ENCODE data around the gene PTPRT.

PTPRT gene

DNA sequence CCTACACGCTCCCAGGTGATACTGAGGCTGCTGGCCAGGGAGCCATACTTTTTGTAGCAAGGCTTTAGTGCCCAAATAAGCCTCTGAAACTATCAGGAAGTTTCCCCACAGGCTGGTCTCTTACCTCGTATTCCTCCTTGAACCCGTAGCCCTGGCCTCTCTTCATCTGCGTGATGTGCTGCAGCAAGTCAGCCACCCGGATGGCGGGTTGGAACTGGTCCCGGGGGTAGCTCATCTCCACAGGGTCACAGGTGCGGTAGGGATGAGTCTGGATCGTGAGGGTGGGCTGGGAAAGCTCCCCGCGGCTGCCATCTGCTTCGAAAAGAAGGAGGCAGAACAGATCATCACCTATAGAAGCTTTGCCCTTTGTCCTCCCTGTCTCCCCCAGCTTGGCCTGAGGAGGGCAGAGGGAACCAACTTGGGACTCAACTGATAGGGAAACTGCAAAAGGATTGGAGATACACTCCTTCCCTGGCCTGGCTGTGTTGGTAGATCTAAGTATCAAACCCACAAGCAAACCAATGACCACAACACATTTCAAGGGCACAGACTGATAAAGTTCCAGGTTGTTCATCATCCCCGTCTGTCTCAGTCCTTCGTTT lies 1028.4 kb downstream of the PTPRT start:
- no peak for DNase-seq

DNA sequence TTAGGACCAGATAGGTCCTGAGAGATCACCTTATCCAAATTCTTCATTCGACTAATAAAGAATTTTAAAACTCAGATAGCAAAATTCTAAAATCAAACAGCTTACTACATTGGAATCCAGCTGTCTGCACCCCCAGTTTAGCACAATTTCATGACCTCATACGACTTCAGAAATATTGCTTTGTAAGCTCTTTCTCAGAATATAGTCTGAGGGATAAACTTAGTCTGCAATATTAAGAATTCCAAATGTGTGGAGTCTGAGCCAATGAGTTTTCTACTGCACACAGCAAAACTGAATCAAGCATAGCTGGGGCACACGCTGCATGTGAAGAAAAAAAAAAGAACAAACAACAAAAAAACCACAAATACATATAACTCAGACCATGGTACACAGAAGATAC lies 1029.9 kb downstream of the PTPRT start:
- no peak for DNase-seq

DNA sequence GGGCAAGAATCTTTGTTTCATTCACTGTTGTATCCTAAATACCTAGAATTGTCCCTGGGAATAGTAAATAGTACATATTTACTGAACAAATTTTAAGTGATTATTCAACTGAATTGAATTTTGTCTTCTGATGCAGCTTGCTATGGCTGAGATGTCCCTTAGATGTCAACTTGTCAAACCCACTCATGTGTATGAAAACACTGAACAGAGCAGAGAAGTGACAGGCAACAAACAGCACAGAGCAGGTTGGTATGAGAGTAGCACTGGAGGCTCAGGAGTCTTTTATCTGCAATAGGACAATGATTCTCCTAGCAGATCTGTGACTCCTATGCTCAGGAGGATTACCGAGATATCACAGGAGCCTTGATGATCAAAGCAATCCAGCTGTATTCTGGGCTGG lies 1031.4 kb downstream of the PTPRT start:
- no peak for DNase-seq

DNA sequence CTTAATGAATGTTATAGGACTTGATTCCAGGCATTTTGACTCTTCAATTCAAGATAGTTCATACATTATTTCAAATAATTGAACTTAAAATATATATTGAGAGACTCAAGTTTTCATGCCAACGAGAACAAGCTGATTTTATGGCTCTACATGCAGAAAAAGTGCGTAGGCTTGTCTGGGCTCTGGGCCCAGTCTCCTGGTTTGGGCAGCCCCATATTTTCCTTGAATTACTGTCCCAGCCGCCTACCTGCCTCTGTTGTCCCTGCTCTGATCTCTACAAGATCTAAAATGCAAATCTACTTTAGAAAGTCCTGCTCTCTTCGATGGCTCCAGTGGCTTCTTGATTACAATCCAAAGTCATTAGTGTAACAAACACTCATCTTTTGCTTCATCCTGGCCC lies 1034.1 kb downstream of the PTPRT start:
- DNase-seq = no peak

DNA sequence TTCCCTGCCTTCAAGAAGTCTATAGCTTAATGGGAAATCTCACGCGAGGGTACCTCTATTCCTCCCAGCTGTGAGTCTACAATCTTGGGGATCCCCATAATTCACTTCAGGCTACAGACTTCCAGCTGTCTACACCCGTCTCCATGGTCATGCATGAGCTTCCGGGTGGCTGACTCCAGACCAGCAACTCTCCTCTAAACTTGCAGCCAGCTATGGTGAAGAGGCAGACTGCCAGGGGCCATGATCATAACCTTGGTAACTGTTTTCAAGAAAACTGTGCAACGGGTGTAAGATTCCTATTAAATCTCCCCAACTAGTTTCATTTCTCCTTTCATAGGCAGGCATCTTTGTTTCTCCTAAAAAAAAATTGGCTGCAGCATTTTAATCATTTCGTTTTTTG lies 1037.1 kb downstream of the PTPRT start:
- DNase-seq = no peak

GRCh38 chr20:42150230-42150629 lies 1039.5 kb downstream of the PTPRT start:
- no peak for DNase-seq

GRCh38 chr20:42138729-42139128 lies 1051.0 kb downstream of the PTPRT start:
- DNase-seq = no peak

GRCh38 chr20:42134265-42135098 lies 1055.2 kb downstream of the PTPRT start:
- no peak for DNase-seq

GRCh38 chr20:42130810-42131596 lies 1058.7 kb downstream of the PTPRT start:
- DNase-seq = no peak

GRCh38 chr20:42125426-42125825 lies 1064.3 kb downstream of the PTPRT start:
- DNase-seq = no peak

DNA sequence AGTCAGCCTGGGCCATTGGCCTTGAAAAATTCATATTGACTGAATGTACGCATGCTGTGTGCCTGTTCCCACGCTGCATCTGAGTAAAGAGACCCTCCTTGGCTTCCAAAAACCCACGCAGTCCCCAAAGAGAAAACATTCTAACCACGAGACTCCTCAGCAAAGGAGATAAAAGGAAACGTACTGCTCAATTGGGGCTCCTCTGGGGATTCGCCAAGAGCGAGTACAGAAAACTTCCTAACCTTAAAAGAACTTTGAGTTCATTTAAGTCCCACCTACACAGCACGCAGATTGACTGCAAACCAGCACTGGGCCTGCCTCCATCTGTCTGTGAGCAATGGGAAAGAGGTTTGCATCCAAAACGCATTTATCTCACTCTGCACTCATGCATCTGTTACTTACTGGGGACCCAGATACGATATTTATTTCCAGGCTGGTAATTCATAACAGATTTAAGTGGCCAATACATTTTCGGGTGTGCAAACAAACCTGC lies 1065.7 kb downstream of the PTPRT start:
- no peak for DNase-seq

- no peak for DNase-seq
Measured at GRCh38 chr20:42118409-42119125, 1071.1 kb downstream of the PTPRT start.

GRCh38 chr20:42118001-42118400 lies 1071.7 kb downstream of the PTPRT start:
- DNase-seq = no peak

DNA sequence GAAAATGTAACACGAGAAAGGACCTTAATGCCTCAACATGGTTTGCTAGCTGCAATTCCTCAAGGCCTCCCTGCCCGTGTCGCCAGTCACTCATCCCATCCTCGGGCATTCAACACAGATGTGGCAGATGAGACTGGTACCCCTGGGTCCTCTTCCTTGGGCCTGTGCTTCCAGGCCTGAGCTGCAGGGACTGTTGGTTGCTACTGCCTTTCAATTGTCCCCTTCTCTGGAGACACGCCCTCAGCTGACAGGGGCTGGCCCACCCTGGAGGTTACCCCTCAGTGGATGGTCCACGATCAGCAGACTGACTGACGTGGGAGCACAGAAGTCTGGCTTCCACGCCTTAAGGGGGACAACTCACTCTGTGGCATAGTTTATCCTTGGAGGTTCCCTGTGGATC lies 1076.5 kb downstream of the PTPRT start:
- no peak for DNase-seq

DNA sequence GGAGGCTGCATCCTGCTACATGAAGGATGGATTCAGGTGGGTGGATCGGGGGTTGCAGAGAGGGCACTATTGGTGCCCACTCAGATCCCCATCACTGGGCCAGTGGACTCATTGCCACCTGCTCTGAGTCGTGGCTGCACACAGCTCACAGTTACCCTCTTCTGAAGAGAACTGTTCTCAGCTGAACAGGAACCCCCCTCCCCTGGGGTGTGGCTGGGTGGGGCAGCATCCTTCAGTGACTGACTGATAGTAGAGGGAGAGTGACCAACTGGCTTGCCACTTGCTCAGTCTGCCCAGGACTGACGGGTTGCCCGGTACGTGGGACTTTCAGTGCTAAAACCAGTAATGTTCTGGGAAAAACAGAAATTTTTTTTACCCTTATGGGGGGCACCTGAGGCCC lies 1077.5 kb downstream of the PTPRT start:
- no peak for DNase-seq

GRCh38 chr20:42111349-42111748 lies 1078.4 kb downstream of the PTPRT start:
- no peak for DNase-seq

GRCh38 chr20:42110301-42110700 lies 1079.4 kb downstream of the PTPRT start:
- no peak for DNase-seq

DNA sequence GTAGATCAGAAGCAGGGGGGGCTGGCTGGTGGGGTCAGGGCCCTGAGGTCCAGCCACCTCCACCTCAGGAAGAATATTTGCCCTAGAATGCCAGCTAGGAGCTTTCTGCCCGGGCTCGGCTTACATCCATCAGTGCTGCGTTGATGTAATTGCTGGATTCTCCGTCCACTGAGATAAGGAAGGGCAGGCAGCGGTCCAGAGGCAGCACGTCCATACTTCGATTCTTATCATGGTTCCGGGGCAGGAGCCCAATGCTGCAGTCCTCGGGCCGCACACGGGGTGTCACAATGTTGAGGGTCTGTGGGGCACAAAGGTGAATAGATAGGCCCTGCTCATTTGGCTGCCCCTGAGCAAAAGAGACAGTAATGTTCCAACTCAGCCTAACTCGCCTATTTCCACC lies 1087.7 kb downstream of the PTPRT start:
- no peak for DNase-seq

GRCh38 chr20:42100137-42100704 lies 1089.5 kb downstream of the PTPRT start:
- DNase-seq = no peak

DNA sequence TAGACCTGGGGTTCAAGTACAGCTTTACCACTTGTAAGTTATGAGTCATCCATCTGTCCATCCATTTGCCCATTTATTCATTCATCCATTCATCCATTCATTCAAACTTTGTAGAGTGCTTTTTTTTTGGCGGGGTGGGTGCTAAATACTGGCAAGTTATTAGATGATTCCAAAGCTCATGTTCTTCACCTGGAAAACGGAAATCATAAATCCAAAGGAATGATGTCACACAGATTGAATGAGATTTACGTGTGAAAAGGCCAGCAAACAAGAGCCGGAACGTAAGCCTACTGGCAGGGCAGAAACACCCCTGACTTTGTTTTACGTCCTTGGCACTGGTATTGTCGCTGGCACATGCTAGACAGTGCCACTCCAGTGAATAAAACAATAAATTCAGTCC lies 1090.6 kb downstream of the PTPRT start:
- DNase-seq = no peak

GRCh38 chr20:42098418-42098817 lies 1091.3 kb downstream of the PTPRT start:
- DNase-seq = no peak

GRCh38 chr20:42097741-42098140 lies 1092.0 kb downstream of the PTPRT start:
- DNase-seq = no peak

DNA sequence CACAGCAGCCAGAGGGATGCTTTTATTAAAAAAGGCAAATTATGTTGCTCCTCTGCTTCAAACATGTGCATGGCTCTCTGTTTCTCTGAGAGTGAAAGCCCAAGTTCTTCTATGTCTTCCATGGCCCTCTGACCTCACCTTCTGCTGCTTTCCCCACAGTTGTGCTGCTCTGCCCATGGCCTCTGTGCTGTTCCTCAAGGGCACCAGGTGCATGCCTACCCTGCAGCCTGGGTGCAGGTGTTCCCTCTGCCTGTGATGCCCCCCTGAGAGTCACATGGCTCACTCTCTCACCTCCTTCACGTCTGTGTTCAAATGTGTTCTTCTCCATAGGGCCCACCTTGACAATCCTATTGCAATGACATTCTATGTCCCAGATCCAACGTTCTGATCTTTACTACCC lies 1094.5 kb downstream of the PTPRT start:
- no peak for DNase-seq

Data from NCI-H1694 (cell line).